GM19463 (cell line): ENCODE results near the gene FBXW11.

Source experiments
- ATAC-seq: cut with Tn5 transposase; IDR thresholded peaks from one replicate; pipeline ENCODE4 v1.9.1; 2021; ENCODE audit warnings: mild to moderate bottlenecking, moderate library complexity; ENCODE audit not compliant: unreplicated experiment

The FBXW11 gene

DNA sequence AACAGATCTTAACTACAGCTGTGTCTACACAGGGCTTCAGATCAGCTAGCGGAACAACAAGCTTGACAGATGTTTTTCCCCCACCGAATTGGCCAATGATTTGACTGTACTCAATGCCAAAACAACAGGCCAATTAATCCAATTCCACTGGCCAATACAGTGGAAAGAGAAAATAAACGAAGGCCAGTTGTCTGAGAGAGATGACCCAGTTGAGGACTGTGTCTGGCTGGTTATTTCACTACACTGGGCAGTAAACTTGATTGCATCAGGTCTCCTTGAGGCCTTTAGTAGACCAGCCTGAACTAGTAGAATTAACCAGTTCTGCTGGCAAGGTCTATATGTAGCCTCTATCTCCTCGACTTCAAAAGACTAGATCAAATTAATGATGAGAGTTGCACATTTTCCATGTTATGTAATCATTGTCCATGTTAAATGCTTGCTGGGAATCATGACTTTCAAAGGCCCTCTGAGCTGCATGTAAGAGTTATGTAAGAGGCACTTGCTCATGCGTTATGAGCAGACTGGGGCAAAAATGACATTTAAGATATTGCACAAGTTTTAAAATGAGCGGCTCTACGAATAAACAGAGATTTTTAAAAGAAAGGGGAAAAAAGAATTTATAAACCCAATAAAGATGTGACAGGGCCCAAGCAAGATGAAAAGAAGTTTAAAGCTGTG, 192.5 kb downstream of the FBXW11 start:
- no peak for ATAC-seq

GRCh38 chr5:171813270-171813669, 193.2 kb downstream of the FBXW11 start:
- no peak for ATAC-seq
